Neutrophil (primary cell): ENCODE results near the gene EEPD1.

Experiments
- H3K27ac ChIP-seq: fragments of 200-600 bp; sonication (generic); 2 replicates; pipeline ENCODE4 v1.5.1; 2016; ENCODE audit warnings: mild to moderate bottlenecking, moderate library complexity
- H3K27me3 ChIP-seq: fragments of 200-600 bp; sonication (generic); 2 replicates; pipeline ENCODE4 v1.6.0; 2016; ENCODE audit warnings: mild to moderate bottlenecking
- H3K36me3 ChIP-seq: fragments of 200-600 bp; sonication (generic); 2 replicates; pipeline ENCODE4 v1.5.1; 2017
- H3K4me1 ChIP-seq, 2 experiments: fragments of 200-600 bp in 1 of 2; sonication (generic) in 1 of 2; 1 replicate in 1 of 2; 2 replicates in 1 of 2; pipeline versions ENCODE4 v1.5.1 to v1.6.1; 2013 to 2016; ENCODE audit warnings: low read depth in 1 of 2, low read length in 1 of 2, mild to moderate bottlenecking in 1 of 2, moderate library complexity in 1 of 2; ENCODE audit not compliant: control insufficient read depth in 1 of 2, insufficient read depth in 1 of 2
- H3K4me3 ChIP-seq, 2 experiments: fragments of 200-600 bp in 1 of 2; sonication (generic) in 1 of 2; 1 replicate in 1 of 2; 2 replicates in 1 of 2; pipeline ENCODE4 v1.5.1; 2013 to 2016; ENCODE audit warnings: low read depth in 1 of 2, low read length in 1 of 2, mild to moderate bottlenecking in 1 of 2, moderate library complexity in 1 of 2
- H3K9me3 ChIP-seq: fragments of 200-600 bp; sonication (generic); 2 replicates; pipeline ENCODE4 v1.5.1; 2016
- TF ChIP-seq, protein P1 (sequence below): fragments of 200-600 bp; sonication (generic); IDR thresholded peaks from 2 replicates; pipeline ENCODE4 v1.5.1; 2016; ENCODE audit warnings: antibody characterized with exemption

Gene EEPD1

DNA sequence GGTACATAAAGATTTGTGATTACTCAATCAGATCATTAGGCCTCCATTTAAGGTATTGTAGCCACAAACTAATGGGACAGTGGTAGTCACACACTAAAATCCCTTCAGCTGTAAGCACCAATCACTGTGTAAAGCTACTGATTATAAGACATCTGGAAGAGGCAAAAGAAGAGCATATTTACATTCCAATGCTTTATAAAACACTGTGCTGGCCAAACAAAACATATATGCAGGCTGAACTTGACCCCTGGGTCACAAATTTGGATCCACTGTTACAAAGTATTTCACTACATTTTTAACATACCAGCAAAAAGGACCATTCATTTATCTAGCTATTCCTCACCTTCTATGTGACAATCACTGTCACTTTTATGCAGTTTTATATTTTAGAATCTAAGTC is 195.2 kb downstream of the EEPD1 start:
- no peaks in the 10 kb centered on the region for H3K36me3 ChIP-seq
- H3K9me3 ChIP-seq = no peaks in the 10 kb centered on the region
- H3K4me3 ChIP-seq = no peak overlapping the region
- H3K27ac ChIP-seq = no peak overlapping the region
- no peaks in the 10 kb centered on the region for H3K4me1 ChIP-seq
- no peaks in the 10 kb centered on the region for H3K27me3 ChIP-seq
- TF ChIP-seq, protein P1, sequence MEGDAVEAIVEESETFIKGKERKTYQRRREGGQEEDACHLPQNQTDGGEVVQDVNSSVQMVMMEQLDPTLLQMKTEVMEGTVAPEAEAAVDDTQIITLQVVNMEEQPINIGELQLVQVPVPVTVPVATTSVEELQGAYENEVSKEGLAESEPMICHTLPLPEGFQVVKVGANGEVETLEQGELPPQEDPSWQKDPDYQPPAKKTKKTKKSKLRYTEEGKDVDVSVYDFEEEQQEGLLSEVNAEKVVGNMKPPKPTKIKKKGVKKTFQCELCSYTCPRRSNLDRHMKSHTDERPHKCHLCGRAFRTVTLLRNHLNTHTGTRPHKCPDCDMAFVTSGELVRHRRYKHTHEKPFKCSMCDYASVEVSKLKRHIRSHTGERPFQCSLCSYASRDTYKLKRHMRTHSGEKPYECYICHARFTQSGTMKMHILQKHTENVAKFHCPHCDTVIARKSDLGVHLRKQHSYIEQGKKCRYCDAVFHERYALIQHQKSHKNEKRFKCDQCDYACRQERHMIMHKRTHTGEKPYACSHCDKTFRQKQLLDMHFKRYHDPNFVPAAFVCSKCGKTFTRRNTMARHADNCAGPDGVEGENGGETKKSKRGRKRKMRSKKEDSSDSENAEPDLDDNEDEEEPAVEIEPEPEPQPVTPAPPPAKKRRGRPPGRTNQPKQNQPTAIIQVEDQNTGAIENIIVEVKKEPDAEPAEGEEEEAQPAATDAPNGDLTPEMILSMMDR = no peak

DNA sequence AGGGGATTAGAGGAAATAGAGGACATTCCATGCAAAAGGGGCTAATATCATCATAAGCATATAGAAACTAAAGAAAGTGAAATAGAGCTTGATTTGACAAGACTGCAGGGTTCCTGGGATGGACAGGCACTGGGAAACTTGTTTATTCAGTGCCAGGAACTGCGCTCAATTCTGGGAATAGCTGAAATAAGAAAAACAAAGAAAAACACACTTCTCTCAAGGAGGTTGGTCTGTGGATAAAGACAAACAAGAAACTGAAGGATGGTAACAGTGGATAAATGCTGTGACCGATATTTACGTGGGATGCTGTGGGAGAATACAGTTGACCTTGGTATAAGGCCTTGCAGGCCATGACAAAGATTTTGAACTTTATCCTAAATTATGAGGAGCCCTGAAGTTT is 195.7 kb downstream of the EEPD1 start:
- H3K4me1 ChIP-seq = no peaks in the 10 kb centered on the region
- TF ChIP-seq, protein P1 = no peak
- H3K9me3 ChIP-seq = no peaks in the 10 kb centered on the region
- H3K27ac ChIP-seq = no peak overlapping the region
- no peak overlapping the region for H3K4me3 ChIP-seq
- H3K27me3 ChIP-seq = no peaks in the 10 kb centered on the region
- no peaks in the 10 kb centered on the region for H3K36me3 ChIP-seq

DNA sequence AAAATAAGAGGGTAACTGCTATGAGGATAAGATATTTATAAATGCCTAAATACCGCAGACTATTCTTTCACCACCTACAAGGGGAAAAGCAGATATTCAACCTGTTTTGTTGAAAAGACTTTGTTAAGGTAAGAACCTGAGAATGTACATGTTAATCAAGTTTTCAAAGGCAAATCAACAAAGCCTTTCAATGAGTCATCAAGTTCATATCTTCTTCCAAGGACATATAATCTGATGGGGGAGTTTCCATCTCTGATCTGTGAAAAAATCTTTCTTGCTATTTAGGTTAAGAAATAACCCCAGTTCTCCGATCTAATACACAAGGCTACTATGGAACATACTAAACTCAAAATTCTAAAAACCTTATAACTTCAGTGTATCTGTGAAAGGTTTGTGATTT is 196.6 kb downstream of the EEPD1 start:
- no peak overlapping the region for H3K27ac ChIP-seq
- TF ChIP-seq, protein P1 = no peak
- H3K36me3 ChIP-seq = no peaks in the 10 kb centered on the region
- no peaks in the 10 kb centered on the region for H3K27me3 ChIP-seq
- no peaks in the 10 kb centered on the region for H3K9me3 ChIP-seq
- no peak overlapping the region for H3K4me3 ChIP-seq
- no peaks in the 10 kb centered on the region for H3K4me1 ChIP-seq
